Measurements from ENCODE around the gene CDKL2.

DNA sequence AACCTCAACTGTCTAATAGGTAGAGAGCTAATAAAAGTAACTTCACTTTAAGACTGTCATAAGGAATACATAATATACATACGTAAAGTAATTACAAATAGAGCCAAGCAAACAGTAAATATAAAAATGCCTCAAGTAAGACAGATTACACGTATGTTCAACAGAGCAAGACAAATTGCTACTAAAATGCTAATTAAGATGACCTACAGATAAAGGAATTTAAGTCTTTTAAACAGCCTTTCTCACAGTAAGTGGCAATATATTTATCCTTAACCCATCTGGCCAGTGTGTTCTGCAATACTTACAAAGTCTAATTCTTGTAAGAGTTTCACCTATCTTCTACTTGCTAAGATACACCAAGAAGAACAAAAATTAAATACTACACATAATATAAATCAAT, 30.2 kb upstream of the CDKL2 start:
- TF ChIP-seq, protein P1, sequence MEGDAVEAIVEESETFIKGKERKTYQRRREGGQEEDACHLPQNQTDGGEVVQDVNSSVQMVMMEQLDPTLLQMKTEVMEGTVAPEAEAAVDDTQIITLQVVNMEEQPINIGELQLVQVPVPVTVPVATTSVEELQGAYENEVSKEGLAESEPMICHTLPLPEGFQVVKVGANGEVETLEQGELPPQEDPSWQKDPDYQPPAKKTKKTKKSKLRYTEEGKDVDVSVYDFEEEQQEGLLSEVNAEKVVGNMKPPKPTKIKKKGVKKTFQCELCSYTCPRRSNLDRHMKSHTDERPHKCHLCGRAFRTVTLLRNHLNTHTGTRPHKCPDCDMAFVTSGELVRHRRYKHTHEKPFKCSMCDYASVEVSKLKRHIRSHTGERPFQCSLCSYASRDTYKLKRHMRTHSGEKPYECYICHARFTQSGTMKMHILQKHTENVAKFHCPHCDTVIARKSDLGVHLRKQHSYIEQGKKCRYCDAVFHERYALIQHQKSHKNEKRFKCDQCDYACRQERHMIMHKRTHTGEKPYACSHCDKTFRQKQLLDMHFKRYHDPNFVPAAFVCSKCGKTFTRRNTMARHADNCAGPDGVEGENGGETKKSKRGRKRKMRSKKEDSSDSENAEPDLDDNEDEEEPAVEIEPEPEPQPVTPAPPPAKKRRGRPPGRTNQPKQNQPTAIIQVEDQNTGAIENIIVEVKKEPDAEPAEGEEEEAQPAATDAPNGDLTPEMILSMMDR (IDR thresholded peaks at IDR 0.05), result no peak
- TF ChIP-seq POLR2A (IDR thresholded peaks at IDR 0.05), result no peak

Data from right lobe of liver (tissue), 4 donors.